GM21390 (cell line): ENCODE results near the gene EPS15.
A peak's percentile ranks its signal among the peaks of the same experiment; 100 is the strongest.

Experiments
- ATAC-seq: cut with Tn5 transposase; IDR thresholded peaks from one replicate; pipeline ENCODE4 v1.9.1; 2021; ENCODE audit not compliant: unreplicated experiment

The EPS15 gene

DNA sequence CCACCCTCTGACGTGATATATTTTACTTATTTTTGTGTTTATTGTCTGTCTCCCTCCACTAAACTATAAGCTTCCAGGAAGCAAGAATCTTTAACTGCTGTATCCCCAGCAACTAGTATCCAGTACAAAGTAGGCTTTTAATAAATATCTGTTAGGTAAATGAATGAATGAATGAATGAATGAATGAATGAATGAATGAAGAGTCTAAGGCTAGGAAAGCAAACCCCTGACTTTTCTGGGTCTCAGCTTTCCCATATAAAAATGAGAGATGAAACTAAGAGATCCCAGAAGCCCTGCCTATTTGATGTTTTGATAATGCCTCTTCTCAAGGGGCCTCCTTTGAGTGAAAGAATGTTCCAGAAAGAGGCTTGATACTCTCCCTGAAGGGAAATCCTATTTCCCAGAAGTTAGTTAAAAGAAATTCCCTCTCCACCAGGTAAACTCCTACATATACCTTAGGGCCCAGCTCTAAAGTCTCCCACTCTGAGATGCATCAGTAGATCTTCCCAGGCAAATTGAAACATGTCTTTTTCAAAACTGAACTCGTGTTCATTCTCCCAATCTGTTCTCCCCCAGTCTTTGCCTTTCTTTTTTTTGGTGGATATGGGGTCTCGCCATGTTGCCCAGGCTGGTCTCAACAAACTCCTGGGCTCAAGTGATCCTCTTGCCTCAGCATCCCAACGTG is 196.5 kb downstream of the EPS15 start:
- ATAC-seq, result no peak

- no peak for ATAC-seq
Observed at GRCh38 chr1:51321924-51322280, 197.2 kb downstream of the EPS15 start.

DNA sequence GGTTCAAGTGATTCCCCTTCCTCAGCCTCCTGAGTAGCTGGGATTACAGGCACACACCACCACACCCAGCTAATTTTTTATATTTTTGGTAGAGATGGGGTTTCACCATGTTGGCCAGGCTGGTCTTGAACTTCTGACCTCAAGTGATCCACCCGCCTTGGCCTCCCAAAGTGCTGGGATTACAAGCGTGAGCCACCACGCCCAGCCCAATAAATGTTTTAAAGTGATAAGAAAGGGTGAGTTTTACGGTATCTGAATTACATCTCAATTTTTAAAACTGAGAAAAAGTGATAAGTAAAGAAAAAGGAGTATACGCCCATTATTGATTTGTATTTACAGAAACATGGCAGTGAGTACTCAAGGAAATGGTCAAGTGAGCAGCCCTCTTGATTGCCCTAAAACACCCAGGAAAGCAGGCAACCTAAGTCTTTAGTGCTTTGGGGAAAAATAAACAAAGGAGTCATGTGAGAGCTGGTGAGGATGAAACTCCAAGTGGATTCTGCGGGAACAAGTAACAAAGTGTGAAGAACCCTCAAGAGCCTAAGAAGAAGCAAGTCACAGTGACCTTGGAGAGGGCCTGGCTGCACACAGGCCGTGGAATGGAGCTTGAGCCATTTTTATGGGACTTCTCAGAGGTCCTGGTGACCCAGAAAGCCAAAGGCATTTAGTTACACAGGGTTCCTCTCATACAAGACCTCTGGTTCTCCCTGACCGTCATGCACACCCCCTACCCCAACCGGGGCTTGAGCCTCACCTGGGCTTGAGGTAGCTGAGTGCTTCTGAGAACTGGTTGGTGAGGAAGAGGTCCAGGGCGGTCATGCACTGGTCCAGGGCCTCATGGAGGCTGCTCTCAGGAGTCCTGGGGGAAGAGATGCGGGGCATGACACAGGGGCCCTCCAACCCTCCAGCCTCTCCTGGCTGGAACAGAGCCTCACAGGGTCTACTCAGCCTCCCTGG is 197.8 kb downstream of the EPS15 start:
- no peak for ATAC-seq

- ATAC-seq, result no peak
Observed at GRCh38 chr1:51317798-51318197, 201.3 kb downstream of the EPS15 start.

DNA sequence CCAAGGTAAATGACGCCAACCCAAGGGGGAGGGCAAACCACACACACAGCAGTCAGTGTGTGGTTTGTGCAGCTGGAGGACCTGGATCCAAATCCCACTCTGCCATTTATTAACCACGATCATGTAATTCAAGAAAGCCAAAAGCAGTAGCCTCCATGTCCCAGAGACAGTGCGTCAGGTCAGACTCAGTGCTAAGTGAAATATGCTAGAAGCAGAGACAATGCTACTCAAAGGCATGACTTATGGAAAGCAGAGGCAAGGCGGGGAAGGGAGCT is 202.3 kb downstream of the EPS15 start:
- no peak for ATAC-seq

DNA sequence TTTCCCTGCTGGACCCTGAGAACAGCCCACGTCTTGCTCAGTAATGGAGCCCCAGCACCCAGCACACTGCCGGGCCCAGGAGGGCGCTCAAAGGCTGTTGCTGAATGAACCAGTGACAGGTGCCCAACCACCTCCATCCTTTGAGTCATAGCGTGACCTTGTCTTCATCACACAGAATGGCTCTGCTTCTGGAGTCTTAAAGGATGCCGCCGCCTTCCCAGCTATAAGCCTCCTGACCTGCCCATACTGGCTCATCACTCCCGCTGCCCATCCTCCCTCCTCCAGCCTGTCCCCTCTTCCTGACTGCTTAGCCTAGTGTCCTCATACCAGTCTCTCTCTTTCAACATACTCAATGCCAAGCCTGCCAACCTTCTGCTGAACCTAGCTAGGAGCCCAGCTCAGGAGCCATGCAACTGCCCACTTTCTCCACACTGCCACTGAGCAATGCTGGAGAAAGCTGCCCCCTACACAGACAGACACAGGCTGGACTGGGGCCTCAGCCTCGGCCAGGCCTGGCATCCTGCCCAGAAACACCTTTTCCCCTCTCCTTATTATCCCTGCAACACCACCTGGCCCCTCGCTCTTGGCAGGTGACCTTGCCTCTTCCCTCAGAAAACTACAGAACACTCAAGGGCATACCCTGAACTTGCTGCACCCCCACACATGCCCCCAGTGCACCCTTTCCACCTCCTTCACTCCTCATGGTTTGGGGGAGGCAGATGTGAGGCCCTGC is 202.8 kb downstream of the EPS15 start:
- no peak for ATAC-seq

DNA sequence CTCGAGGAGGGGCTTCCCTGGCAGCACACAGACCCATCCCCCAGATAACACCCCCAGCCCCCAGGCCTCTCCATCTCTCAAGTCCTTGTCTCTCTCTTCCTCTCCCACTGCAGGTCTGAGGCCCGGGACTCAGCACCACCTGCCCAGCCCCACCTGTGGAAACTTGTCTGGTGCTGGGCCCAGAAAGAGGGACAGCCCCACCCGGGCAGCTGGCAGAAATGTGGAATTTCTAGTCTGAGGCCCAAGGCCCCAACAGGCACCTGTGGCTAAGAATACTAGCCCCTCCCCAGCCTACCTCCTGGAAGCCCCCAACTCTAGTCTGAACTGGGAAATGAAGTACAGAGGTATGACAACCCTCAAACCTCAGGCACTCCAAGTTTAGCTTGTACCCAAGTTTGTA is 204.1 kb downstream of the EPS15 start:
- ATAC-seq, result no peak

GRCh38 chr1:51313961-51314777 is 204.9 kb downstream of the EPS15 start:
- ATAC-seq, result peak; percentile 54

DNA sequence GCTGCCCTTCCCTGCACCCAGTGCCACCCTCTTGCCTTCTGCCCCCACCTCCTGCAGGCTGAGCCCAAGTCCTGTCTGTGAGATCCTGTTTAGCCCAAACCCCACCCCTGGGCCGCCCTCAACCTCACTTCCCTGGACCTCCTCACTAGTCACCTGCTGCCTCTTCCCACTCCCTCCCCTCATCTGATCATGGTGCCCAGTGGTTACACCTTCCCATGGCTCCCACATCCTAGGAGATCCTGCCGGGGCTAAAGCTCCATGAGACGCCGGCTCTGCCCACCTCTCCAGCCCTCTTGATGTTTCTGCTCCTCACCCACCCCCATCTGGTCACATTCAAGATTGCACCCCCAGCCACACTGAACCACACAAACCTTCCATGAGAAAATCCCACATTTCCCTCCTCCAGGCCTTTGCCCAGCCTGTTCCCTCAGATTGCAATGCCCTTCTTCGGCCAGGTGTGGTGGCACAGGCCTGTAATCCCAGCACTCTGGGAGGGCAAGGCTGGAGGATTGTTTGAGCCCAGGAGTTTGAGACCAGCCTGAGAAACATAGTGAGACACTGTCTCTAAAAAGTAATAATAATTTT is 205.7 kb downstream of the EPS15 start:
- ATAC-seq, result no peak

- no peak for ATAC-seq
Observed at GRCh38 chr1:51312718-51313117, 206.3 kb downstream of the EPS15 start.

GRCh38 chr1:51311826-51312225 is 207.2 kb downstream of the EPS15 start:
- ATAC-seq, result no peak

DNA sequence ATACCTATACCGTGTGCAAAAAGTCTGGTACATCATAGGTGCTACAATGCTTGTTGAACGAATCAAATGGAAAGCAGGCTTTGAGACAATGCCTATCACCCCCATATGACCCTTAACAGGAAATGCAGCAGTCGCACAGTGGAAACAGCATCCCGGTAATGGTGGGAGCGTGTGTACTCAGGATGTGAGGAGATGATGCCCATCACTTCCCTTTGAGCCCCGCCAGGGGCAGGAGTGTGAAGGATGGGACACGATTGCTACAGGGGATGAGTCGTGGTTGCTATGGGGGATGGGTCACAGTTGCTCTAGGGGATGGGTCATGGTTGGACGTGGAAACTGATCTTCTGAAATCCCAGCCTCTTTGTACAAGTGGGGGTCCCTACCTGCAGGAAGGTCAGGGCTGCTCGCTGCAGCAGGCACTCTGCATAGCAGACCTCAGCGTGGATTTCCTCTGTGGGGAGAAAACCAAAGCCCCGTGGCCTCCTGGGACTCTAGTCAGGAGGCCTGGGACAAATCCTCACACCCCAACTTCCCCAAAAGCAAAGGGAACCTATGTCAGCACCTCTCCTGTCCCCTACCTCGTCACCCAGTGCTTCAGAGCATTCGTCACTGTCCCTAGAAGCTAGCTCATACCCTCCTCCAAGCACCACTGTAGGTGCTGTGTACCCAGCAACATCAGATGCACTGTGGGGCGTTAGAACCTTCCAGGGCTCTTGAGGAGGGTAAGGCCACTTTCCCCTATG is 208.0 kb downstream of the EPS15 start:
- ATAC-seq, result no peak

DNA sequence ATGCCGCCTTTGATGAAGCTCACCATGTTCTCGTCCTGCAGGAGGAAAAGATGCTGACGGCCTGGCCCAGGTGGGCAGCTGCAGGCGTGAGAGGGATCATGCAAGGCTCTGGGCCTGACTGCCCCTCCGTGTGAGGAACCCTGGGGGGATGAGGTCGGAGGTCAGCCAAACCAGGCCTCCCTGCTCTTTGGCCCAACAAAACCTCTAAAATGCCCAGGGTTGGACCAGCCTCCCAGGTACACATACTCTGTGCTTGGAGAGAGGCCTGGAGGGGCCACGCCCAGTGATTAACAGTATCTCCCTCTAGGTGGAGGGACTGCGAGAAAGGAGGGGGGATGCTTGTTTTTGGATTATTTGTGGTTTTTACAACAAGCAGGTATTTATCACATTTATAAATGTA is 209.8 kb downstream of the EPS15 start:
- no peak for ATAC-seq

- no peak for ATAC-seq
Observed at GRCh38 chr1:51308636-51309035, 210.4 kb downstream of the EPS15 start.

- ATAC-seq, result no peak
Observed at GRCh38 chr1:51306950-51307349, 212.1 kb downstream of the EPS15 start.

GRCh38 chr1:51305371-51305823 is 213.7 kb downstream of the EPS15 start:
- no peak for ATAC-seq

DNA sequence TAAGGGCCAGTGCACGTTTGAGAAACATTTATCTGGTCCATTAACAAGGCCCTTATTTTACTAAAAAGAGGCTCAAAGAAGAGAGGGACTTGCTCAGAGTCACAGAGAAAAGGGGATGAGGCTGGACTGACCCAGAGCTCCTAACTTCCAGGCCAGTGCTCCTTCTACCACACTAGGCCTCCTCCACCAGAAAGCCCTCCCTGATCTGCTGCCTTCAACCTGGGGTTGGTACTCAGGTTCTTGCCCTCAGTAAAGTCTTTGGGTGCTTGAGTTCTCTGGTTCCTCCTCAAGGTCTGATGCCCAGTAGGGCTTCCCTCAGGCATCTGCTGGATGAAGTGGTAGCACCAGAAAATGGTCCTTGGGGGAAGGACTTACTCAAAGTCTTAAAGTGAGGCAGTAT is 214.7 kb downstream of the EPS15 start:
- ATAC-seq, result no peak
